Osteoblast (primary cell): ENCODE measurements around the gene ZEB1. TPM values are rescaled to one million over a fixed set of nuclear protein-coding genes. Genes with fewer than 3 reads are reported as not detected.

Experiments
- DNase-seq: peaks from one replicate; pipeline ENCODE4 v3.0.0; 2011; ENCODE audit warnings: low spot score, mixed read lengths; ENCODE audit not compliant: insufficient read length; ENCODE audit errors: missing footprints
- H2AFZ ChIP-seq: 2 replicates; pipeline ENCODE4 v1.6.0; 2011; ENCODE audit warnings: mild to moderate bottlenecking, low read length
- H3K27ac ChIP-seq: 2 replicates; pipeline ENCODE4 v1.5.1; 2011; ENCODE audit warnings: mild to moderate bottlenecking, low read depth, low read length, moderate library complexity
- H3K27me3 ChIP-seq: 2 replicates; pipeline ENCODE4 v1.6.0; 2012; ENCODE audit warnings: mild to moderate bottlenecking, control low read depth, inconsistent platforms, low read length, moderate library complexity; ENCODE audit not compliant: insufficient read depth
- H3K36me3 ChIP-seq: 2 replicates; pipeline ENCODE4 v1.5.1; 2011; ENCODE audit warnings: mild to moderate bottlenecking, low read length, control low read depth, moderate library complexity; ENCODE audit not compliant: insufficient read depth
- H3K4me1 ChIP-seq: 2 replicates; pipeline ENCODE4 v1.5.1; 2011; ENCODE audit warnings: mild to moderate bottlenecking, low read length, control low read depth, moderate library complexity; ENCODE audit not compliant: insufficient read depth
- H3K4me2 ChIP-seq: 2 replicates; pipeline ENCODE4 v1.6.0; 2011; ENCODE audit warnings: mild to moderate bottlenecking, low read length; ENCODE audit not compliant: insufficient read depth
- H3K4me3 ChIP-seq: fragments of 200-600 bp; sonication (generic); 3 replicates; pipeline ENCODE4 v1.5.1; 2012; ENCODE audit warnings: mild to moderate bottlenecking, low read length, inconsistent platforms; ENCODE audit not compliant: insufficient read depth
- H3K79me2 ChIP-seq: 2 replicates; pipeline ENCODE4 v1.6.0; 2012; ENCODE audit warnings: mild to moderate bottlenecking, low read length, control low read depth, inconsistent platforms; ENCODE audit not compliant: insufficient read depth
- H3K9me3 ChIP-seq: 2 replicates; pipeline ENCODE4 v1.5.1; 2011; ENCODE audit warnings: low read depth, low read length, control low read depth
- H4K20me1 ChIP-seq: 2 replicates; pipeline ENCODE4 v1.6.0; 2012; ENCODE audit warnings: mild to moderate bottlenecking, low read length, control low read depth; ENCODE audit not compliant: insufficient read depth
- CTCF ChIP-seq: IDR thresholded peaks from 2 replicates; pipeline ENCODE4 v1.5.1; 2011; ENCODE audit warnings: mild to moderate bottlenecking, low read depth, low read length, moderate library complexity; ENCODE audit errors: extremely low read depth
- total RNA-seq: library from RNA; depleted of rRNA; stranded (reverse); fragments of >200 nt; gene quantifications from 2 replicates; pipeline ENCODE4 v1.2.3, GENCODE V29; 2012

Gene ZEB1
- total RNA-seq, 1 donor: 56.1 TPM

- Histone ChIP-seq H4K20me1 (no peaks in the 10 kb centered on the region), H3K27ac (no peak overlapping the region), H3K79me2 (peaks cover 6% of the 10 kb centered on the region), H3K4me3 (no peak overlapping the region), H3K4me2 (no peak overlapping the region), H2AFZ (no peak overlapping the region), H3K4me1 (no peaks in the 10 kb centered on the region), H3K9me3 (no peaks in the 10 kb centered on the region), H3K36me3 (peaks cover 42% of the 10 kb centered on the region), H3K27me3 (no peaks in the 10 kb centered on the region)
- DNase-seq: no peak
- no peak for TF ChIP-seq CTCF
These were observed 147.3 kb downstream of the ZEB1 start for GRCh38 chr10:31466313-31466712.

GRCh38 chr10:31467791-31468535, 148.9 kb downstream of the ZEB1 start:
- Histone ChIP-seq H3K4me1 (no peaks in the 10 kb centered on the region), H4K20me1 (no peaks in the 10 kb centered on the region), H2AFZ (no peak overlapping the region), H3K36me3 (peaks cover 38% of the 10 kb centered on the region), H3K4me3 (no peak overlapping the region), H3K79me2 (peaks cover 6% of the 10 kb centered on the region), H3K27ac (no peak overlapping the region), H3K9me3 (no peaks in the 10 kb centered on the region), H3K4me2 (no peak overlapping the region), H3K27me3 (no peaks in the 10 kb centered on the region)
- peak; percentile 62 for DNase-seq
- TF ChIP-seq CTCF: peak; percentile 38

GRCh38 chr10:31468536-31468859, 149.5 kb downstream of the ZEB1 start:
- no peak for DNase-seq
- Histone ChIP-seq H3K27ac (no peak overlapping the region), H3K27me3 (no peaks in the 10 kb centered on the region), H3K9me3 (no peaks in the 10 kb centered on the region), H4K20me1 (no peaks in the 10 kb centered on the region), H3K79me2 (peaks cover 6% of the 10 kb centered on the region), H3K4me1 (no peaks in the 10 kb centered on the region), H3K36me3 (peaks cover 32% of the 10 kb centered on the region), H3K4me3 (no peak overlapping the region), H2AFZ (no peak overlapping the region), H3K4me2 (no peak overlapping the region)
- TF ChIP-seq CTCF: no peak

- H4K20me1 ChIP-seq: no peaks in the 10 kb centered on the region
- no peaks in the 10 kb centered on the region for H3K36me3 ChIP-seq
- no peak for TF ChIP-seq CTCF
- DNase-seq: no peak
- H3K27ac ChIP-seq: no peak overlapping the region
- H3K9me3 ChIP-seq: no peaks in the 10 kb centered on the region
- H3K4me3 ChIP-seq: no peak overlapping the region
- no peak overlapping the region for H3K4me2 ChIP-seq
- H3K79me2 ChIP-seq: no peaks in the 10 kb centered on the region
- H3K4me1 ChIP-seq: no peaks in the 10 kb centered on the region
- H3K27me3 ChIP-seq: no peaks in the 10 kb centered on the region
- H2AFZ ChIP-seq: no peak overlapping the region
These were observed 156.5 kb downstream of the ZEB1 start for GRCh38 chr10:31475519-31475918.
